Myocyte (in vitro differentiated cells): ENCODE results near the gene SMAGP. TPM values are rescaled to one million over a fixed set of nuclear protein-coding genes. Genes with fewer than 3 reads are reported as not detected.
"Not testable (repeated sequence)": the region's sequence is repeated elsewhere in the genome, so short reads cannot be mapped to it uniquely, and the experiment has no call there.

Source experiments
- DNase-seq: peaks from one replicate; pipeline ENCODE4 v3.0.0-alpha.2; 2012; ENCODE audit warnings: low read depth
- total RNA-seq: library from RNA; depleted of rRNA; stranded (reverse); fragments of >200 nt; gene quantifications from 2 replicates; pipeline ENCODE4 v1.2.3, GENCODE V29; 2014

The SMAGP gene
- total RNA-seq, 1 donor from 2014 or later, result 2.9 TPM

DNA sequence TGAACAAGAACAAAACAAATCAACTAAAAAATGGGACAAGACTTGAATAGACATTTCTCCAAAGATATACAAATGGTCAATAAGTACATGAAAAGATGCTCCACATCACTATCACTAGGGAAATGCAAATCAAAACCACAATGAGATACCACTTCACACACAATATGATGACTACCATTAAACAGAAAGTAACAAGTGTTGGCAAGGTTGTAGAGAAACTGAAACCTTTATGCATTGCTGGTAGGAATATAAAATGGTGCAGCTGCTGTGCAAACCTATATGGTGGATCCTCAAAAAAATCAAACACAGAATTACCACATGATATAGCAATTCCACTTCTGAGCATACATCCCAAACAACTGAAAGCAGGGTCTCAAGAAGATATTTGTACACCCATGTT, 5.2 kb downstream of the SMAGP start:
- DNase-seq, result no peak

DNA sequence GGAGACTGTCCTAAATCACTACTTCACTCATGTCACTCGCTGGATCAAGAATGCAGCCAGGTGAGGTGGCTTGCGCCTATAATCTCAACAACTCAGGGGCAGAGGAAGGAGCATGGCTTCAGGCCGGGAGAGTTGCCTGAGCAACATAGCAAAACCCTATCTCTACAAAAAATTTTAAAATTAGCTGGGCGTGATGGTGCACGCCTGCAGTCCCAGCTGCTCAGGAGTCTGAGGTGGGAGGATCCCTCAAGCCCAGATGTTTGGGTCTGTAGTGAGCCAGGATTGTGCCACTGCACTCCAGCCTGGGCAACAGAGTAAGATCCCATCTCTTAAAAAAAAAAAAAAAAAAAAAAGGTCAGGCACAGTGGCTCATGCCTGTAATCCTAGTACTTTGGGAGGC, 5.9 kb downstream of the SMAGP start:
- no peak for DNase-seq

DNA sequence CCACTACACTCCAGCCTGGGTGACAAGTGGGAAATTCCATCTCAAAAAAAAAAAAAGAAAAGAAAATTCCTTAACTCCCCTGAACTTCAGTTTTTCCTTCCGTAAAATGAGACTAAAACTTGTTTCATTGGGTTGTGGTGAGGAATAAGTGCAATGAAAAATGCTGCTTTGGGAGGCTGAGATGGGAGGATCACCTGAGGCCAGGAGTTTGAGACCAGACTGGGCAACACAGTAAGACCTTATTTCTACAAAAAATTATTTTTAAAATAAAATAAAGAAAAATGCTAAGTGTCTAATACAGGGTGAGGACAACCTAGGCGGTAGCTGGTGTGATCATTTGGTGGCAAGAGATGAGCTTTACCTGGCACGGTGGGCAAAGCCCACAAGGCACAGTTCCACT, 6.9 kb downstream of the SMAGP start:
- DNase-seq, result no peak

DNA sequence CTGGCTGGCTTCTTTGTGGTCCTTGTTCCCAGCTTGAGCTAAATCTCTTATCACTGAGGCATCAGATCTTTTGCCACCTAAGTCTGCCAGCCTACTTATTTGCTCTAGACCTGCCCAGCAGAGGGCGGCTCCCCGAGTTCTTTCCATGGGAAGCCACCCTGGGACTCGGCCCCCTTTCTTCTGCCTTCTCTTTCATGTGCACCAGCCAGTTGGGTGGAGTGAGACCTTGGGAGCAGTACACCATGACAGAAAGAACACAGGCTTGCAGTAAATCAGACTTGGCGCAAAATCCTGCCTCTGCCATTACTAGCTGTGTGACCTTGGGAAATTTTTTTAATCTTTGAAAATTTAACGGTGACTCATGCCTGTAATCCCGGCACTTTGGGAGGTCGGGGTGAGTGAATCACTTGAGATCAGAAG, 7.4 kb downstream of the SMAGP start:
- peak; percentile 50 for DNase-seq

DNA sequence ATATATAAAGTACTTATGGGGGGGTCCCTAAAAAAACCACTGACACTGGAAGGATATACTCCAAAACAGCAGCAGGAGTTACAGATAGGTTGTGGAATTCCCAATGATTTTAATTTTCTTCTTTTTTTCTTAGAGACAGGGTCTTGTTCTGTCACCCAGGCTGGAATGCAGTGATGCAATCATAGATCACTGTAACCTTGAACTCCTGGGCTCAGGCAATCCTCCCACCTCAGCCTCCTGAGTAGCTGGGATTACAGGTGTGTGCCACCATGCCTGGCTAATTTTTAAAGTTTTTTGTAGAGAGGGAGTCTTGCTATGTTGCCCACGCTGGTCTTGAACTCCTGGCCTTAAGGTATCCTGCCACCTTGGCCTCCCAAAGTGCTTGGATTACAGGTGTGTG, 10.6 kb downstream of the SMAGP start:
- DNase-seq, result not testable (repeated sequence)

DNA sequence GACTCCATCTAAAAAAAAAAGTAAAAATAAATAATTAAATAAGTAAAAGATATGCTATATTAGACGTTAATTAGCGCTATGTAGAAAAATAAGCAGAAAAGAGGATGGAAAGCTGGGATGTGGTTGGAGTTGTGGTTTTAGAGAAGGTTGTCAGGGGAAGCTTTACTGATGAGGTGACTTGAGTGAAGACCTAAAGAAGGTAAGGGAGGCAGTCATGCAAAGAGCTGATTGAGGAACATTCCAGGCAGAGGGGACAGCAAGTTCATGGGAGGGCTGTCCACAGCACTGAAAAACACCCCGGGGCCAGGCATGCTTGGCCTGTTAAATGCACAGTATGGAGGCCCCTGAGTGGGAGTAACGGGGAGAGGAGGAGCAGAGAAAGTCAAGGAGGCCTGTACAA, 15.7 kb downstream of the SMAGP start:
- DNase-seq, result no peak

DNA sequence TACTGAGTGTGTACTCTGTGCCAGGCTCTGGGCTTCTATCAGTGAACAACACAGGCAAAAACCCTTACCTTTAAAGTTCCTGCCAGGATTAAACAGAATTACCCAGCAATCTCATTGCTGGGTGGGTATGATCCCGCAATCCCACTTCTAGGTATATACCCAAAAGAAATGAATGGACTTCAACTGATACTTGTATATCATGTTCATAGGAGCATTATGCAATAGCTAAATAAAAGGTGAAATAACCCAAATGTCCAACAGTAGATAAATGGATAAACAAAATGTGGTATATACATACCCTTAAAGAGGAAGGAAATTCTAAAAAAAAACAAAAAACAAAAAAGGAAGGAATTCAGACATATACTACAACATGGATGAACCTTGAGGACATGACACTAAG, 16.9 kb downstream of the SMAGP start:
- DNase-seq, result no peak

DNA sequence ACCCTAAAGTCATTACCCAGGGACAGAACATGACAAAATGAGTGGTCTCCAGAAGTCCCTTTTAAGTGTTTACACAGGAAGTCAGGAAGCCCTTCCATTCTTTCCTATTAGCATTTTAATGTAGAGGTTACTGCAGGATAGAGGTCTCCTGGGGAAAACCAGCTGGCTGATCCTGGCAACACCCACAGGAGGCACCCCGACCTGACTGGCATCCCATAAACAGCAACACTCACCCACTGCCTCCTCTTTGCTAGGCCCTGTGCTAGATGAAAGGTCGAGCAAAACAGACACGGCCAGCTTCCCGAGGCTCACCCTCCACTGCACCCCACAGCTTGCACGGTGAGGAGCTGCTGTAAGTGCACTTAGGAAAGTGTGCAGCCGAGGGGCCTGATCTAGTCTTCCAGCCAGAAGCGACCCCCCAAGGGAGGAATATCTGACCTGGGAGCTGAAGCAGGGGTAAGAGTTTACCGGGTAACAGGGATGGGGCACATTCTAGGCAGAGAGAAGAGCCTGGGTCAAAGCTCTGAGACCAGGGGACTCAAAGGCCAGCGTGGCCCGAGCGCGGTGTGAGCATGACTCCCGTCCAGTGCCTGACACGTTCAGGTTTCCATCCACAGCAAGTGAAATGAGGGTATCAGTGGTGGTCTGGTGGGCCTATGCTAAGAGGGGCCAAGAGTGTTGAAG, 22.6 kb downstream of the SMAGP start:
- no peak for DNase-seq

DNA sequence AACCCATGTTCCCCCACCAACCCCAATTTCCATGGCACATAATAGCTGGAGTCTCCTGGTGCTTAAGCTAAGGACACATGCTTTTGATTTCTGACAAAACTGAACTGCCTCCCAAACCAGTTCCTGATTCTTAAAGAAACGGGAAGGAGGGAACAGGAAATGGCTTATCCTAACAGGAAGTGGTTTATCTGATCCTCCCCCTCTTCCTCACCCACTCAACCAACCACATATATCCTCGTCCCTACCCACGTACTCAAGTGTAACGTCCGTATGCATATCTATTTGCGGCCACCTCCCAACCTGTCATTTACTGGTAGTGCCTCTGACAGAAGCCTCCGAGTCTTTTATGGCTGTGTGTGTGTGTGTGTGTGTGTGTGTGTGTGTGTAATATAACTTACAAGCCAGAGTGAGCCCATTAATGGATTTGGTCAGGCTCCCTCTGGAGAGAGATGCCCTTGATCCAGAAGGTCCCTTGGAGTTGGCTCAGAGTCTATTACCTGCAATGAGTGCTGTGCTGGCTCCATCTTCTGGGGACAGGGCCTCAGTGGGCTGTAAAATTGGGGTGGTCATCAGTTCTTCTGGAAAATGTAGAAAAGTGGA, 23.9 kb downstream of the SMAGP start:
- DNase-seq, result no peak

DNA sequence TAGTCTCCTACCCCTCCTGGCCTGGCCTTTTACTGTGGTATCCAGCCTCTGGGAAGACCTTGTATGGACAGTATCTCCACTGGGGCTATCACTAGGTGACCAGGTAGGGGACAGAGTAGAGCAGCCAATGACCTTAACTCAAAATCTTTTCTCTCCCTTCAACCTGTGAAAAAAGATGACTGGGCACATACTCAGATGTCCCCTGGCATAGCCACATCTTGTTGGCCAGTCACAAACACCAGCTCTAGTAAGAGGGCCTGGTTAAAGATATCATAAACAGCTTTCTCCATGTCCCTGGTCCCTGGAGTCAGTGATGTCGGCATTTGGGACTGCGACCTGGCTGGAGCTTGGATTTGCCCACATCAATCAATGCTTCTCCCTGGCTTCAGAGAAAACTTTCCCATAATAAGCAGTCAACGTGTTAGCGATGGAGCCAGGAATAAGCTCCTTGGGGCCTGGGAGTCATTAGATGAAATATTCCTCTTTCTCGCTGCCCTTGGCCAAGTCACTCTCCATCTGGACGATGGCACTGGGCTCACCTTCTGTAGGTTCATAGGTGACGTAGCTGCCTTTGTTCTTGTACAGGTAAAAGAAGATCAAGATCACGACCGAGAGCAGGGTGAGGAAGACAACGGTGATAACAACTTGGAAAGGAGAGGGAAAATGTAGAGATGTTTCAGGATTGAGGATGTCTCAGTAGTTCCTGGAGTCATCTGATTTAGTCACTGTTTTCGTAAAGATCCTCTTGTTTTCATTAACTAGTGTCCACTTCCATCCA, 24.6 kb downstream of the SMAGP start:
- DNase-seq, result no peak

DNA sequence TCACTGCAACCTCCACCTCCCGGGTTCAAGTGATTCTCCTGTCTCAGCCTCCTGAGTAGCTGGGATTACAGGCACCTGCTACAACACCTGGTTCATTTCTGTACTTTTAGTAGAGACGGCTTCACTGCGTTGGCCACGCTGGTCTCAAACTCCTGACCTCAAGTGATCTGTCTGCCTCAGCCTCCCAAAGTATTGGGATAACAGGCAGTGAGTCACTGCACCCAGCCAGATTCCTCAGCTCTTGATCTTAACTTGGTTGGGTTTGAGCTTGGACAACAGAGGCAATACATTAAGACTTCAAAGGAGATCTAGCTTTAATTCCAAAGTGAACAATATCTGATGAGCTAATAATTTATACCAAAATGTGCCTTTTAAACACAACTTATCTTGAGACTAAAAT, 25.9 kb downstream of the SMAGP start:
- peak; percentile 22 for DNase-seq

DNA sequence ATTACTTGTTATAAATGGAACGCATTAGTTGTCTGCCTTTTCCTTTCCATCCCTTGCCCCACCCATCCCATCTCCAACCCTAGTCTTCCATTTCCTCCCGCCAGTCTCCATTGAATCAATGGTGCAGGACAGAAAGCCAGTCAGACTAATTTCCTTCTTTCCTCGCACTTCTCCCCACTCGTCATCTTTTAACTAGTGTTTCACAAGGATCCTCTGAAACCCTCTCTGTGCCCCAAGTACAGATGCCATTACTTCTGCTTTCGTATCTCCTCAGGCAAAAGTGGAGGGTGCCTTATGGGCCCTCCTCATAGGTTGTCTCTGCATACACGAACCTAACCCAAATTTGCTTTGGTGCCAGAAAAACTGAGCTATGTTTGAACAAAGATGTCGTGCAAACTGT, 27.3 kb downstream of the SMAGP start:
- DNase-seq, result no peak

DNA sequence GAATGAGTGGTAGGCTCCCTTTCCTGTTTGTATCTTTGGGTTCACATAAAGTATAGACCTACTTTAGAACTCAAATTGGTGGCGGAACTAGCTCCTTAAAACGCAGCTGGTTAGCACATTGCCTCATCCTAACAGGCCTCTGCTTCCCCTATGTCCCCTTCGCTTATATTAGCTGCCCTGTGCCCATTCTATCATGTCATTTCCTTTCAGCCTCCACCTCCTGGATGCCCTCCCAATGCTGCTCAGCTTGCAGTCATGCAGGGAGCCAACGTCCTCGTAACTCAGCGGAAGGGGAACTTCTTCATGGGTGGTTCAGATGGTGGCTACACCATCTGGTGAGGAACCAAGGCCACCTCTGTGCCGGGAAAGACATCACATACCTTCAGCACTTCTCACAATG, 28.1 kb downstream of the SMAGP start:
- DNase-seq, result no peak

DNA sequence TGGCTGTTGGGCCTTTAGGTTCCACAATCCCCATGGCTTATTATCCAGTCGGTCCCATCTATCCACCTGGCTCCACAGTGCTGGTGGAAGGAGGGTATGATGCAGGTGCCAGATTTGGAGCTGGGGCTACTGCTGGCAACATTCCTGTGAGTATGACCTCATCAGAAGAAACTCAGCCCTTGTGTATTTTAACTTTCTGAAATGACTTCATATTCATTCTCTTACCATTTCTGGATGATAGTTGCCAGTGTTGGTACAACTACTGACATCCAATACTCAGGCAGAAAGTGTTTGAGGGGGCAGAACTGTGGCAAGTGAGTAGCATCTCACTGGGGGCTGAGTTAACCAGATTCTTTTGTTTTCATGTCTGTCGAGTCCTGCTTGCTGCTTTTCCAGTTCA, 29.2 kb downstream of the SMAGP start:
- no peak for DNase-seq

DNA sequence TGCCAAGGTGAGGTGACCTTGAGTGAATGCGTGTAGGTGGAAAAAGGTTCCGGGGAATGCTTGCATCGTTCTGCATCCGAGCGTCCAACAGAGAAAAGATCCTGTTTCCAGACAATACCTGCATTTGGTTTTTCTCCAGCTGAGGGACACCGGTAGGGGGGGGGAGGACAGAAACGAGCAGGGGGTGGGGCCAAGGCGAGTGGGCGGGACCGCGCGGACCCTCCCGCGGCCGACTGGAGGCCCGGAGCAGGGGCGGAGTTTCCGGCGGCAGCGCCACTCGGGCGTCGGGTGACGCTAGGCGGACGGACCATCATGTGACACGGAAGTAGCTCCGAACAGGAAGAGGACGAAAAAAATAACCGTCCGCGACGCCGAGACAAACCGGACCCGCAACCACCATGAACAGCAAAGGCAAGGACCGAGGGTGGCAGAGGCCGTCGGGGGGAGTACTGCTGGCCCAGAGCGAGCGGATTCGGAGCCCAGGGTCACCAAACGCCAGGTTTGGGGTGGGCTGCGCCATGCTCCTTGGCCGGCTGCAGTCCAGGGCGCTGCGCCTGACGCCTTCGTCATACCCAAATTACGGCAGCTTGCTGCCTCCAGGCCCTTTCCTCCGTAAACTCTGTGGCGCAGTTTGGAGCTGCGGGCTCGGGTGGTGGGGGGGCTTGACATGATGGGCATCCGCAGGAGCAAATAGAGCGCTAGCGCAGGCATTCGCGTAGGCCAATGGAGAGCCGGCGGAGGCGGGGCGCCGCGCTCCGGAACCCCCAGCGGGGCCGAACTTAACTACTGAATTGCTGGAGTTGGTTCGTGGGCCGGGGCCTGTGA, 31.5 kb downstream of the SMAGP start, which contains the start of gene DAZAP2:
DAZAP2 (plus strand) TSS at position 317 of the 825 bp plus-strand sequence; CDS start at position 399, 82 bp downstream.
- peak; percentile 94 for DNase-seq

DNA sequence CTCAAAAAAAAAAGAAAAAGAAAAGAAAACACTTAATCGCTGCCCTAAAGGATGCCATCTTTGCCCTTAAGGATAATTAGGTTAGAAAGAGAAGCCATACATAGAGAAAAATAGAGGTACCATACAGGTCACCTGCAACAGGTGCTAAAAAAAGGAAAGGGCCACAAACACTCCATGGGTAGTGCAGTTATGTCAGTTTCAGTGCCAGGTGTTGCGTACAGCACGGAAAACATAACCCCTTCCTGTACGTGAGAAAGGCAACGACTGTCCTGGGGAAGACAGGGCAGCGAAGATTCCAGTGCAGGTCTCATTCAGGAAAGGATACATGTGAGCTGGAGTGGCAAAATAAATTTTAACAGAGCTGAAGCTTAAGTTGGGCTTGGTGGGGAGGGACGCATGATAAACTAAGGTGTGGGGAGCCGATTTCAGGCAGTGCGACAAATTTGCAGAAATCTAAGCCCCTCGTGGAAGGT, 32.1 kb downstream of the SMAGP start:
- DNase-seq, result no peak

DNA sequence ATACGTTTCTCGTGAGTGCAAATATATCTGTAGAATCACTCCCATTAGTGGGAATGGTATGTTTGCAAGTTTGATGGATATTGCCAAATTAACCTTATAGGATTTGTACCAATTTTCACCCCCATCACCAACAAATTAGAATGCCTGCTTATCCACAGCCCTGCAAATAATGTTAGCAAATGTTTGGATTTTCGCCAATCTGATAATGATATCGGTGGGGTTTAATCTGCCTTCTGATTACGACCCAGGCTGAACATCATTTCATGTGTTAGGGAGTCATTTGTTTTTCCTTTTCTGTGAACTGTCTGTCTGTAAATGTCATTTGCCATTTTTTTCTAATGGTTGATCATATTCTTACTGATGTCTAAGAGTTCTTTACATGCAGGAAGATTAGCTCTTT, 35.7 kb downstream of the SMAGP start:
- DNase-seq, result no peak

DNA sequence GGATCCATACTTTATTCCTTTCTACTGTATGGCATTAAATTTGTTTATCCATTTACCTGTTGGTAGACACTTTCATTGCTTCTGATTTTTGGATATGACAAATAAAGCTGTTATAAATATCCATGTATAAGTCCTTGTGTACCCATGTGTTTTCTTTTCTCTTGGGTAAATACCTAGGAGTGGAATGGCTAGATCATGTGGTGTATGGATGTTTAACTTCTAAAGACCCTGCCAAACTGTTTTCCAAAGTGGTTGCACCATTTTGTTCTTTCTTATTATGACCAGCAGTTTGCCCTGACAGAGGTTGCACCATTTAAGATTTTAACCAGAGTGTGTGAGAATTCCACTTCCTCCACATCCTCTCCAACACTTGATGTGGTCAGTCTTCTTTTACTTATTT, 37.6 kb downstream of the SMAGP start:
- no peak for DNase-seq

DNA sequence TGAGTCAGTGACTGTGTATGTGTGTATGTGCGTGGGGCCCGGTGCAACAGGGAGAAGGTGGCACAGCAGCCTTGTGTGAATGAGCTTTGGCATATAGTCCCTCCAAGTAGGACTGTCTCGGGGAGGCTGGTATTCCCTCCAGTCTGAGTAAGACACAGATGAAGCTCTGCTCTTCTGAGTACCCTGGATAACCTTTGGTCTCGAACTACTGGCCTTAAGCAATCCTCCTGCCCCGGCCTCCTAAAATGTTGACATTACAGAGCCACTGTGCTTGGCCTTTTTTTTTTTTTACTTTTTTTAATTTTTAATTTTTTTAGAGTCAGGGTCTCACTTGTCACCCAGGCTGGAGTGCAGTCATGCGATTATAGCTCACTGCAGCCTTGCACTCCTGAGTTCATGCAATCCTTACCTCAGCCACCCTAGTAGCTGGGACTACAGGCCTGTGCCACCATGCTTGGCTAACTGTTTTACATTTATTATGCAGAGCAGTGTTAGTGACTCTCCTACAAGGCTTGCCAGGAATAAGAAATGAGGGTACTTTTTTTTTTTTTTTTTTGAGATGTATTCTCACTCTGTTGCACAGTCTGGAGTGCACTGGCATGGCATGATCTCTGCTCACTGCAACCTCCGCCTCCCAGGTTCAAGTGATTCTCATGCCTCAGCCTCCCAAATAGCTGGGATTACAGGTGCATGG, 41.0 kb downstream of the SMAGP start:
- no peak for DNase-seq

DNA sequence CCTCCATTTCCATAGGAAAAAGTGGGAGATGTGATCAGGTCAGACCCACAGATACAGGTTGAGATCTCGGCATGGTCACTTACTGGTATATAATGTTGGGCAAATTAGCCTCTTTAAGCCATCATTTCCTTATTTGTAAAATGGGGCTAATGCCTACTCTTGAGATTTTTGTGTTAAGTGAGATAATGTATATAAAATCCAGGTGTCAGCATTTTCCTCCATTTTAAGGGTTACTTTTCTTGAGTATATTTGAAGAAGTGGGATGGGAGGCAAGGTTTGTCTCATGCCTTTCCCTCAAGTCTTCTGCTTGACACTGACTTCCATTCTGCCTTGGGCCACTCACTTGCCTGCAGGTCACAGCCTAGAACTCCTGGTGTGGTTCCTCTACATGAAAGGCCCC, 42.3 kb downstream of the SMAGP start:
- no peak for DNase-seq

DNA sequence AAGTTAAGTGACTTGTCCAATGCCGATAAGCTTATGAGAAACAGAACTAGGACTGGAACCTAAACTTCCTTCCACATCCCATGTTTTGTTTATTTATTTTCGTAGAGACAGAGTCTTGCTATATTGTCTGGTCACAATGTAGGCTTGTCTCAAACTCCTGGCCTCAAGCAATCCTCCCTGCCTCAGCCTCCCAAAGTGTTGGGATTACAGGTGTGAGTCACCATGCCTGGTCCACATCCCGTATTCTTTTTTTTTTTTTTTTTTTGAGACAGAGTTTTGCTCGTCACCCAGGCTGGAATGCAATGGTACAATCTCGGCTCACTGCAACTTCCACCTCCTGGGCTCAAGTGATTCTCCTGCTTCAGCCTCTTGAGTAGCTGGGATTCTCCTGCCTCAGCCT, 43.1 kb downstream of the SMAGP start:
- DNase-seq, result not testable (repeated sequence)
